Measurements from ENCODE around the gene GPBAR1. TPM values are rescaled to one million over a fixed set of nuclear protein-coding genes. Genes with fewer than 3 reads are reported as not detected.
"Not testable (repeated sequence)": the region's sequence is repeated elsewhere in the genome, so short reads cannot be mapped to it uniquely, and the experiment has no call there.

GPBAR1 gene
- total RNA-seq, 4 donors from 2014 or later = 3.3 to 7.0 (median 3.9) TPM

DNA sequence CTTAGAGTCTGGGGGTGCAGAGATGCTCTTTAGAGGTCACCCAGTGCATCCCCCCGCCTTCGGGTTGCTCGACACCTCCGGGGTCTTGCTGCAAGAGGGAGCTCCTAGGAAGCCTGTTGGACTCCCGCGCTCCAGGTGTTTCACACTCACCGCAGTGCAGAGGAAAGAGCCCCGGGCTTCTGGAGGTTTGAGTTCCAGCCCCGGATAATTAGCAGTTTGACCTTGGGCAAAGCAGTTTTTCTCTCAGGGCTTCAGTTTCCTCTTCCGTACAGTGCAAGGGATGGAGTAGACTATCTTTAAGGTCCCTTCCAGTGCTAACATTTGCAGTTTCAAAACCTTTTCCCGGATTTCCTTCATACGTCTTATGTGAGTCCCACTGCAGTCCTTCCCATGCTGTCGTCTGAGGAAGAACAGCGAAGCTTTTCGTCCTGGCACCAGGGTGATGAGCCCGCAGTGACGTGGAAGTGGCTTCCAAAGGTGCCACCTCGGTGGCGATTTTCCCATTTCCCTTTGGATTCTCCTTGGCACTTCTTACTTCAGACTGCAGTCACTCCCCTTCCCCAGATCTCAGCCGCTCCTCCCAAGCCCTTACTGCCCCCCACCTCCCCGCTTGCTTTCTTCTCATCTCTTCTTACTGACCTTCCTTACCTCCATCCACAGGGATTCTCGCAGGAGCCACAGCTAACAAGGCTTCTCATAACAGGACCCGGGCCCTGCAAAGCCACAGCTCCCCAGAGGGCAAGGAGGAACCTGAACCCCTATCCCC lies 10.1 kb downstream of the GPBAR1 start:
- Histone ChIP-seq H3K27me3 (no peaks in the 10 kb centered on the region), H3K27ac (peak overlapping the region; percentile 47 to 84 (median 76)), H3K36me3 (peaks cover 0 to 46% (median 3%) of the 10 kb centered on the region in 3 donors), H3K9me3 (no peaks in the 10 kb centered on the region), H3K4me3 (peak overlapping the region; percentile 56 to 96 (median 70)), H3K4me1 (peaks cover 0 to 55% (median 24%) of the 10 kb centered on the region in 4 donors)
- peak in 1 of 3 donors; percentile 58 for DNase-seq
- TF ChIP-seq, protein P1, sequence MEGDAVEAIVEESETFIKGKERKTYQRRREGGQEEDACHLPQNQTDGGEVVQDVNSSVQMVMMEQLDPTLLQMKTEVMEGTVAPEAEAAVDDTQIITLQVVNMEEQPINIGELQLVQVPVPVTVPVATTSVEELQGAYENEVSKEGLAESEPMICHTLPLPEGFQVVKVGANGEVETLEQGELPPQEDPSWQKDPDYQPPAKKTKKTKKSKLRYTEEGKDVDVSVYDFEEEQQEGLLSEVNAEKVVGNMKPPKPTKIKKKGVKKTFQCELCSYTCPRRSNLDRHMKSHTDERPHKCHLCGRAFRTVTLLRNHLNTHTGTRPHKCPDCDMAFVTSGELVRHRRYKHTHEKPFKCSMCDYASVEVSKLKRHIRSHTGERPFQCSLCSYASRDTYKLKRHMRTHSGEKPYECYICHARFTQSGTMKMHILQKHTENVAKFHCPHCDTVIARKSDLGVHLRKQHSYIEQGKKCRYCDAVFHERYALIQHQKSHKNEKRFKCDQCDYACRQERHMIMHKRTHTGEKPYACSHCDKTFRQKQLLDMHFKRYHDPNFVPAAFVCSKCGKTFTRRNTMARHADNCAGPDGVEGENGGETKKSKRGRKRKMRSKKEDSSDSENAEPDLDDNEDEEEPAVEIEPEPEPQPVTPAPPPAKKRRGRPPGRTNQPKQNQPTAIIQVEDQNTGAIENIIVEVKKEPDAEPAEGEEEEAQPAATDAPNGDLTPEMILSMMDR (IDR thresholded peaks at IDR 0.05) = no peak
- TF ChIP-seq POLR2A (IDR thresholded peaks at IDR 0.05) = no peak

DNA sequence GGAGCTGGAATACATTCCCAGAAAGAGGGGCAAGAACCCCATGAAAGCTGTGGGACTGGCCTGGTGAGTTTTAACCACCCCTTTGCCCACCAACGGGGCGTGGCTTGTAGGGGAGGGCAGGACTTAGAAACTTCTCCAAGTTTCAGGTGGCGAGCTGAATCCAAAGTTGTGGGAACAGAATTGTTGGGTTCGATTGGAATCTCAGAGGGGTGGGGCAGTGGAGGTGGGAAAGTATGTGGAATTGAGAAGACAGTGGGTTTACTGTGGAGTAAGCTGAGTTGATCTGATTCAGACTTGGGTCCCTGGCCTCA lies 10.6 kb downstream of the GPBAR1 start:
- Histone ChIP-seq H3K4me3 (peak overlapping the region in 2 of 4 donors; percentile 59 to 96), H3K27me3 (no peaks in the 10 kb centered on the region), H3K27ac (peak overlapping the region; percentile 47 to 84 (median 76)), H3K4me1 (peaks cover 0 to 55% (median 24%) of the 10 kb centered on the region in 4 donors), H3K36me3 (peaks cover 0 to 46% (median 3%) of the 10 kb centered on the region in 3 donors), H3K9me3 (no peaks in the 10 kb centered on the region)
- TF ChIP-seq POLR2A (IDR thresholded peaks at IDR 0.05) = no peak
- TF ChIP-seq, protein P1 (IDR thresholded peaks at IDR 0.05) = no peak
- DNase-seq = no peak

DNA sequence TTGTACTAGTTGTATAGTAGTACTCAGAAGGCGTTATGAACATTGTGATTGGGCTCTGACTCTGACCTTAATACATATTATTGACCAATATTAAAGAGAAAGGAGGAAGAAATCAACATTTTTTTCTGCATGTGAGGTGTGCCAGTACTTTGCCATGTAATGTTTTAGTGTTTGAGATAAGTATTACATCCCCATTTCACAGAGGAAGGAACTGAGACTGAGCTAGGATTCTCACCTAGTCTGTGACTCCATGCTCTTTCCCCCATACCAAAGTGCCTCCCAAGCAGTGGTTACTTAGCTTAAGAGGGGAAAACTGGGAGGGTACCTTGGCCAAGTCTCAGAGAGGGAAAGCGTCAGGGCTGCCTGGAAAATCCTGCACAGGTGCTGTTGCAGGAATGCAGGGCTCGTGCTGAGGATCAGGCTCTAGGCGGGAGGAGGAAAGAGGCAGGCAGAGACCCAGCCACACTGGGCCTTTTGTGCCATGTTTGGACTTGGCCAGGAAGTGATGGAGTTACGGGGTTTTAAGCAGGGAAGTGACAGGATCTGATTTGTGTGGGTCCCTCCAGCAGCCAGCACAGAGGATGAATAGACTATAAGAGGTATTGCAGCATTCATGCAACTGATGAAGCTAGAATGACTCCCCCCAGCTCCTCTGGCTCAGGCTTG lies 11.2 kb downstream of the GPBAR1 start:
- peak overlapping the region in 1 of 4 donors; percentile 59 for H3K4me3 ChIP-seq
- H3K4me1 ChIP-seq = peaks cover 0 to 55% (median 24%) of the 10 kb centered on the region in 4 donors
- no peaks in the 10 kb centered on the region for H3K27me3 ChIP-seq
- TF ChIP-seq, protein P1 (IDR thresholded peaks at IDR 0.05) = peak in 1 of 6 experiments; percentile 16
- no peak for TF ChIP-seq POLR2A (IDR thresholded peaks at IDR 0.05)
- peak in 1 of 3 donors; percentile 53 for DNase-seq
- peaks cover 0 to 46% (median 3%) of the 10 kb centered on the region in 3 donors for H3K36me3 ChIP-seq
- no peaks in the 10 kb centered on the region for H3K9me3 ChIP-seq
- peak overlapping the region; percentile 47 to 83 (median 68) for H3K27ac ChIP-seq

DNA sequence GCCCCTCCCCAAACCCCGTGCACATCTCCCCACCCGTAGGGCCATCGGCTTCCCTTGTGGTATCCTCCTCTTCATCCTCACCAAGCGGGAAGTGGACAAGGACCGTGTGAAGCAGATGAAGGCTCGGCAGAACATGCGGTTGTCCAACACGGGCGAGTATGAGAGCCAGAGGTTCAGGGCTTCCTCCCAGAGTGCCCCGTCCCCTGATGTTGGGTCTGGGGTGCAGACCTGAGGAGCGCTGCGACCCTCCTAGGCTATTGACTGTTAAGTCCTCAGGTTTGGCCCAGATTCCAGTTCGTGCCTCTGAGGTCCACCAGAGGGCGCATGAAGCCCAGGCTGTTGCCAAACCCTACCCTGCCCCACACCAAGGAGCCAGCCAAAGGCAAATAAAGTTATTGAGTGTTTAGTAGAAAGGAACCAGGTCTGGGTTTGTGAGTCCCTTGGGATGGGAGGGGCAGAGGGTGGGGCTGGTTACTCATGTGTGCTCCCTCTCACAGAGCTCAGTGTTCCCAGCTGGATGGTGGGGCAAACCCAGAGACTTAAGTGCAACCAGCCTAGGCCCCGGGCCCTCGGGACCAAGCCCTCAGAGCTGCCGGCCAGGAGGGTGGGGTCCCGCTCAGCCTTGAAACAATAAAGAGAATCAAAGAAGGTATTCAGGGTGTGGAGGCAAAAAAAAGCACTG lies 11.9 kb downstream of the GPBAR1 start:
- peaks cover 0 to 55% (median 24%) of the 10 kb centered on the region in 4 donors for H3K4me1 ChIP-seq
- H3K27me3 ChIP-seq = no peaks in the 10 kb centered on the region
- DNase-seq = peak; percentile 84 to 96 (median 91)
- H3K27ac ChIP-seq = peak overlapping the region; percentile 63 to 83 (median 68)
- H3K4me3 ChIP-seq = no peak overlapping the region
- H3K9me3 ChIP-seq = no peaks in the 10 kb centered on the region
- peak; percentile 19 to 67 for TF ChIP-seq POLR2A (IDR thresholded peaks at IDR 0.05)
- TF ChIP-seq, protein P1 (IDR thresholded peaks at IDR 0.05) = peak; percentile 83 to 96 (median 93)
- peaks cover 0 to 46% (median 3%) of the 10 kb centered on the region in 3 donors for H3K36me3 ChIP-seq

DNA sequence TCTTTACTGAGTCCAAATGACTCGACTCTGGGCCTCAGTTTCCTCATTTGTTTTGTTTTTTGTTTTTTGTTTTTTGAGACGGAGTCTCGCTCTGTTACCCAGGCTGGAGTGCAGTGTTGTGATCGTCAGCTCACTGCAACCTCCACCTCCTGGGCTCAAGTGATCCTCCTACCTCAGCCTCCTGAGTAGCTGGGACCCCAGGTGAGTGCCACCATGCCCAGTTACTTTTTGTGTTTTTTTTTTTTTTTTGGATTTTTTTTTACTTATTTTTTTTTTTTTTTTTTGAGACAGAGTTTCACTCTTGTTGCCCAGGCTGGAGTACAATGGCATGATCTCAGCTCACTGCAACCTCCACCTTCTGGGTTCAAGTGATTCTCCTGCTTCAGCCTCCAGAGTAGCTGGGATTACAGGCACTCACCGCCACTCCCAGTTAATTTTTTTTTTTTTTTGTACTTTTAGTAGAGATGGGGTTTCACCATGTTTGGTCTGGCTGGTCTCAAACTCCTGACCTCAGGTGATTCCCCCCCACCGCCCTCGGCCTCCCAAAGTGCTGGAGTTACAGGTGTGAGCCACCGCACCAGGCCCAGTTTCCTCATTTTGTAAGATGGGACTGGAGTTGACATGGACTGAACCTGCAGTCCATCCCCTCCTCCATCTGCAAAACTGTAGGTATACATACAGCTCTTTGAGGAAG lies 12.5 kb downstream of the GPBAR1 start:
- not testable (repeated sequence) for H3K27me3 ChIP-seq, DNase-seq, H3K9me3 ChIP-seq, H3K4me3 ChIP-seq
- Histone ChIP-seq H3K36me3 (peaks cover 0 to 50% (median 3%) of the 10 kb centered on the region in 3 donors), H3K4me1 (peaks cover 0 to 54% (median 24%) of the 10 kb centered on the region in 4 donors), H3K27ac (peak overlapping the region; percentile 63 to 83 (median 68))
